ENCODE results near the gene SPACA6. TPM values are rescaled to one million over a fixed set of nuclear protein-coding genes. Genes with fewer than 3 reads are reported as not detected.

The SPACA6 gene
- total and polyA plus RNA-seq, 2 of the 8 experiments (the other 6 are each of a cell fraction or from before 2014, with no cell fraction given): 7.1 to 7.5 TPM

GRCh38 chr19:51697169-51697776 lies 4.1 kb downstream of the SPACA6 start:
- Histone ChIP-seq H3K9ac (replicated peaks in 1 of 4; ENCODE audit: extremely low read depth in 1 of 4, low read depth in 3 of 4, low read length in 3 of 4) (no peak overlapping the region), H2BK15ac (ENCODE audit: low read length) (no peak overlapping the region), H3K27ac (ENCODE audit: low read depth, low read length) (no peak overlapping the region), H3K4me3 (ENCODE audit: extremely low read depth in 1 of 4, insufficient read depth in 2 of 4, low read depth in 3 of 4, low read length in 4 of 4) (no peak overlapping the region), H3K23me2 (ENCODE audit: low read depth, low read length) (peaks cover 1% of the 10 kb centered on the region; the same call in 1 of the 2 replicates), H3K4me1 (replicated peaks in 1 of 4; ENCODE audit: control insufficient read depth in 3 of 4, insufficient read depth in 4 of 4, low read length in 3 of 4) (peaks cover 0 to 11% (median 6%) of the 10 kb centered on the region in 4 experiments; a peak in 6 of 7 replicates), H2BK5ac (ENCODE audit: low read depth, low read length) (no peak overlapping the region), H3K14ac (ENCODE audit: insufficient read length) (no peak overlapping the region), H4K8ac (ENCODE audit: extremely low read depth, insufficient read depth, low read length) (no peak overlapping the region), H2AK5ac (ENCODE audit: low read depth, low read length) (no peak overlapping the region), H2BK120ac (replicated peaks; ENCODE audit: low read depth, low read length) (no peak overlapping the region), H3K27me3 (replicated peaks in 1 of 4; ENCODE audit: control insufficient read depth in 3 of 4, extremely low read depth in 1 of 4, insufficient read depth in 3 of 4, low read length in 3 of 4) (no peaks in the 10 kb centered on the region), H3K36me3 (ENCODE audit: control insufficient read depth in 2 of 4, insufficient read depth in 4 of 4, low read length in 3 of 4) (0 out of 8 replicates have a peak, but pooled peaks cover 0 to 4% (median 0%) of the 10 kb centered on the region in 4 experiments), H2AFZ (ENCODE audit: low read length) (no peak overlapping the region), H3K23ac (ENCODE audit: insufficient read length) (no peak overlapping the region), H3K18ac (ENCODE audit: extremely low read depth, low read length) (no peak overlapping the region), H3K79me1 (ENCODE audit: low read depth, low read length) (peaks cover 9% of the 10 kb centered on the region; the same call in 1 of the 2 replicates), H3K4me2 (ENCODE audit: insufficient read depth in 1 of 2, low read depth in 2 of 2, low read length in 2 of 2) (no peak overlapping the region), H2BK20ac (ENCODE audit: low read length) (no peak overlapping the region), H3K4ac (replicated peaks; ENCODE audit: insufficient read length, low read depth, low read length) (no peak overlapping the region), H4K91ac (replicated peaks; ENCODE audit: insufficient read length, low read length) (no peak overlapping the region), H3K56ac (replicated peaks; ENCODE audit: insufficient read length, low read depth, low read length) (no peak overlapping the region), H4K5ac (ENCODE audit: insufficient read length, low read depth, low read length) (no peak overlapping the region), H2BK12ac (ENCODE audit: low read depth, low read length) (no peak overlapping the region), H3K79me2 (ENCODE audit: control insufficient read depth in 1 of 2, insufficient read depth in 2 of 2, low read length in 2 of 2) (peaks cover 0 to 9% of the 10 kb centered on the region in 2 experiments; a peak in 1 of 4 replicates), H4K20me1 (replicated peaks in 1 of 2; ENCODE audit: control insufficient read depth in 1 of 2, insufficient read depth in 2 of 2, low read length in 2 of 2) (peaks cover 0 to 7% of the 10 kb centered on the region in 2 experiments), H3K9me3 (ENCODE audit: insufficient read depth in 2 of 2, low read depth in 1 of 2, low read length in 1 of 2) (no peaks in the 10 kb centered on the region)
- POLR2A ChIA-PET (ENCODE audit: partially characterized antibody): interaction anchor here (2.4 kb wide), 1 partner anchor 9 kb away, joined by 8 read pairs; no protein-coding TSS in a partner anchor
- 86% methylated on average over 9 of the region's 9 CpGs; no CpG with 5 or more reads in 1 of the 2 experiments for WGBS, 2 experiments (ENCODE audit: extremely low coverage in 1 of 2, insufficient coverage in 1 of 2, insufficient read length in 1 of 2, insufficient replicate concordance in 2 of 2, low coverage in 1 of 2, low lambda C conversion rate in 2 of 2, missing lambda C conversion rate in 1 of 2)
- CTCF ChIA-PET (ENCODE audit: partially characterized antibody): no interaction called here
- FAIRE-seq: no peak
- no peak for DNase-seq (ENCODE audit: low read depth in 1 of 2, low spot score in 2 of 2)
- no peak for TF ChIP-seq BACH1 (IDR thresholded peaks at IDR 0.05; ENCODE audit: low read length)
- TF ChIP-seq CTCF (IDR thresholded peaks at IDR 0.05; ENCODE audit: control extremely low read depth in 1 of 3, insufficient read depth in 1 of 3, low read depth in 1 of 3, low read length in 3 of 3): no peak
- no peak for TF ChIP-seq SAP30 (IDR thresholded peaks at IDR 0.05; ENCODE audit: insufficient read depth, insufficient replicate concordance, low read length)
- TF ChIP-seq SIN3A (conservative IDR thresholded peaks at IDR 0.05 in 1 of 2, IDR thresholded peaks at IDR 0.05 in 1 of 2; ENCODE audit: low read depth in 1 of 2, low read length in 2 of 2): no peak
- TF ChIP-seq EZH2 (IDR thresholded peaks at IDR 0.05; ENCODE audit: low read depth, low read length, severe bottlenecking): no peak
- TF ChIP-seq CHD2 (IDR thresholded peaks at IDR 0.05; ENCODE audit: low read length): no peak
- TF ChIP-seq FOSL1 (IDR thresholded peaks at IDR 0.05; ENCODE audit: insufficient read depth, low read depth, low read length): no peak
- no peak for TF ChIP-seq JUN (IDR thresholded peaks at IDR 0.05; ENCODE audit: low read depth, low read length)
- TF ChIP-seq RAD21 (IDR thresholded peaks at IDR 0.05 in 1 of 2, conservative IDR thresholded peaks at IDR 0.05 in 1 of 2; ENCODE audit: low read depth in 2 of 2, low read length in 2 of 2): no peak
- no peak for TF ChIP-seq POLR2A (IDR thresholded peaks at IDR 0.05; ENCODE audit: control extremely low read depth in 1 of 2, low read depth in 2 of 2, low read length in 2 of 2)
